ENCODE measurements around the gene DECR2. TPM values are rescaled to one million over a fixed set of nuclear protein-coding genes. Genes with fewer than 3 reads are reported as not detected.

DECR2 gene
- total RNA-seq, 4 donors from 2014 or later, result 3.1 to 13.5 (median 9.5) TPM

DNA sequence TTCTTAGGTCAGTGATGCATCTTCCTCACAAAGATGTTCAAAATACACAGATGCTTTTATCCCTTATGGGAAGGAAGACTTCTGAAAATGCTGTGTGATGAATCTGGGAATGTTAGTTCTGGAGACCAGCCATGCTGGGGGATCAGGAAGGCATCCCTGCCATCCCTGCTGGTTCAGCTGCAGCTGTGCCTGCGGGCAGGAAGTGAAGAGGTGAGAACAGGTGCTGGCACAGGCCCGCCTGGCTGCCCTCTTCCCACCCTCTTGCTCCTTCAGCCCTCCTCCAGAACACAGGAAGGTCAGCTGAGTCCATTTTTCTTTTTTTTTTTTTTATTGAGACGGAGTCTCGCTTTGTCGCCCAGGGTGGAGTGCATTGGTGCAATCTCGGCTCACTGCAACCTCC lies 38.9 kb downstream of the DECR2 start:
- H3K27me3 ChIP-seq, result no peaks in the 10 kb centered on the region
- no peaks in the 10 kb centered on the region for H3K36me3 ChIP-seq
- TF ChIP-seq POLR2A (IDR thresholded peaks at IDR 0.05), result no peak
- TF ChIP-seq, protein P1, sequence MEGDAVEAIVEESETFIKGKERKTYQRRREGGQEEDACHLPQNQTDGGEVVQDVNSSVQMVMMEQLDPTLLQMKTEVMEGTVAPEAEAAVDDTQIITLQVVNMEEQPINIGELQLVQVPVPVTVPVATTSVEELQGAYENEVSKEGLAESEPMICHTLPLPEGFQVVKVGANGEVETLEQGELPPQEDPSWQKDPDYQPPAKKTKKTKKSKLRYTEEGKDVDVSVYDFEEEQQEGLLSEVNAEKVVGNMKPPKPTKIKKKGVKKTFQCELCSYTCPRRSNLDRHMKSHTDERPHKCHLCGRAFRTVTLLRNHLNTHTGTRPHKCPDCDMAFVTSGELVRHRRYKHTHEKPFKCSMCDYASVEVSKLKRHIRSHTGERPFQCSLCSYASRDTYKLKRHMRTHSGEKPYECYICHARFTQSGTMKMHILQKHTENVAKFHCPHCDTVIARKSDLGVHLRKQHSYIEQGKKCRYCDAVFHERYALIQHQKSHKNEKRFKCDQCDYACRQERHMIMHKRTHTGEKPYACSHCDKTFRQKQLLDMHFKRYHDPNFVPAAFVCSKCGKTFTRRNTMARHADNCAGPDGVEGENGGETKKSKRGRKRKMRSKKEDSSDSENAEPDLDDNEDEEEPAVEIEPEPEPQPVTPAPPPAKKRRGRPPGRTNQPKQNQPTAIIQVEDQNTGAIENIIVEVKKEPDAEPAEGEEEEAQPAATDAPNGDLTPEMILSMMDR (IDR thresholded peaks at IDR 0.05), result no peak
- 88 to 95% methylated on average over 6 of the region's 6 CpGs for WGBS, 2 donors
- no peak for DNase-seq
- intact Hi-C loops (cut with DNase I), result no loop called here
- H3K4me3 ChIP-seq (replicated peaks in 1 of 3), result no peak overlapping the region
- H3K4me1 ChIP-seq, result peaks cover 8 to 16% of the 10 kb centered on the region in 2 donors
- H3K27ac ChIP-seq, result no peak overlapping the region
- no peaks in the 10 kb centered on the region for H3K9me3 ChIP-seq

DNA sequence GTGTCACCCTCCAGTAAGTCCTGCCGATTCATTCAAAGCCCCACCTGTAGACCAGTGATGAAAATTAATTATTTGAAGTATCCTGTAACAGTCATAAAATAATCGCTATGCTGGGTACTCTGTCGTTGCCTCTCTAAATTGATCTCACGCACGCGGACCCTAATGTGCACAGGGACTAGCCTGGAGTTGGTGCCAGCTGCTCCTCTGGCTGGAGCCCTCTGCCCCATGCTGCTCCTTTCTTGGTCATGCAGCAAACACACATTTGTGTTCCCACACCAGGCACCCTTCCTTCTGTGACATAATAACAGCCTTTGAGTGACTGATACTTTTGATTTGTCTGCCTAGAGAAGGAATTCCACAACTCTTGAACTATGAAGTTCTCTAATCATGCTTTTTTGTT lies 39.8 kb downstream of the DECR2 start:
- H3K4me1 ChIP-seq, result peaks cover 8 to 16% of the 10 kb centered on the region in 2 donors
- no peaks in the 10 kb centered on the region for H3K9me3 ChIP-seq
- TF ChIP-seq, protein P1 (IDR thresholded peaks at IDR 0.05), result no peak
- TF ChIP-seq POLR2A (IDR thresholded peaks at IDR 0.05), result no peak
- H3K4me3 ChIP-seq (replicated peaks in 1 of 3), result no peak overlapping the region
- intact Hi-C loops (cut with DNase I), result no loop called here
- H3K36me3 ChIP-seq, result no peaks in the 10 kb centered on the region
- 95% methylated on average over 6 of the region's 6 CpGs for WGBS, 2 donors
- no peak for DNase-seq
- H3K27ac ChIP-seq, result no peak overlapping the region
- no peaks in the 10 kb centered on the region for H3K27me3 ChIP-seq

DNA sequence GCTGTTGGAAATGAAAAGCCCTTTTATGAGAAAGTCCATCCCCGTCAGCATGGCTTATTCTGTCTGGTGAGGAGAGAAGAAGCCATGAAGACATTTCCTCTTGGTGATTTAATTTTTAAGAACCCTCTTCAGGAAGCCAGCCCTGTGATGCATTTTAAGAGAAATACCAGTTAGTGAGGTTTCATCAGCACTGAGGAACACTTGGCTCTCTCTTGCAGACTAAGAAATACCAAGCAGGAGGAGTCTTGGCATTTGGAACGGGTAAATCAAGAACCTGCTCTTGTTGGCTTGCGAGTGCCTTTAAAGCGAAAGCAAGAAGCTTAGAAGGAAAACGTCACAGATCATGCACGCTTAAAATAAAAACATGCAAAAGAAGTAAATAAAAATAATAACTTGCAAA lies 41.3 kb downstream of the DECR2 start:
- Histone ChIP-seq H3K4me1 (peaks cover 8 to 16% of the 10 kb centered on the region in 2 donors), H3K9me3 (no peaks in the 10 kb centered on the region), H3K36me3 (no peaks in the 10 kb centered on the region), H3K27ac (peak overlapping the region; percentile 17 to 58 (median 52)), H3K4me3 (replicated peaks in 1 of 3) (no peak overlapping the region), H3K27me3 (no peaks in the 10 kb centered on the region)
- intact Hi-C loops (cut with DNase I), result no loop called here
- 49 to 50% methylated on average over 6 of the region's 6 CpGs for WGBS, 2 donors
- TF ChIP-seq, protein P1 (IDR thresholded peaks at IDR 0.05), result no peak
- no peak for TF ChIP-seq POLR2A (IDR thresholded peaks at IDR 0.05)
- peak; percentile 12 to 38 for DNase-seq

DNA sequence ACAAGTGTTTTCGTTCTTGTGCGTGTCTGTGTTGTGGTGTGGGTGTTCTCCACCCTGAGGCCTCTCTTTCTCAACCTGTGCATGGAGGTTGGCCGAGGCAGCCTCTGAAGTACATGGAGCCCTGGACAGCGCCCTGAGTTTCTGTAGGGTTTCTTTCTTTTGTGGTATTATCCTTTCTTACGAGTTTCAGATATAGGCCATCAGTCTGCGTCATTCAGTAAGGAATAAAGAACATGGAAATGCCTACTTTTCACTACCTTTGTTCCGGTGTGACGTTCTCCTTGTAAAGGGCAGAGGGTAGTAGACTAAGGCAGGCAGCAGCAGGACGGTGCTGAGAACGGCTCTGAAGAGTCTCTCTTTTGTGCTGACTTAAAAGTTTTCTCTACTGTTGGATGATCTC lies 42.3 kb downstream of the DECR2 start:
- no peaks in the 10 kb centered on the region for H3K27me3 ChIP-seq
- 96 to 98% methylated on average over 10 of the region's 10 CpGs for WGBS, 2 donors
- intact Hi-C loops (cut with DNase I), result no loop called here

DNA sequence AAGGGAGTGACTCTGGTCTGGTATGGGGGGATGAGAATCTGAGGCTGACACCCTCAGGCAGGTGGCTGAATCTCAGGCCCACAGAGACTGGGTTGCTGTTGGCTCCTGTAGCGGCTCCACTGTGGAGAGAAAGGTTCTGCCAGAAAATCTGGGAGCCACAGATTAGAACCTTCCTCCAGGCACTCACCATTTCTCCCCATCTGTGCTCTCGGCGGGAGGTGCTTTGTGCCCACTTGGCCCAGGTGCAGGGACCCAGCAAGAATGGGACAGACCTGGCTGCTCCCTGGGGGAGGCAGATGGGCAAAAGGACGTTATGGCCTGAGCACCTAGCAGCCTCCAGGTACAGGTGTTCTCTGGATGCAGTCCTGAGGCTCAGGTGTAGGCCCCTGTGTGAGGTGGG lies 43.9 kb downstream of the DECR2 start:
- H3K4me3 ChIP-seq (replicated peaks in 1 of 3), result no peak overlapping the region
- H3K9me3 ChIP-seq, result no peaks in the 10 kb centered on the region
- no peaks in the 10 kb centered on the region for H3K27me3 ChIP-seq
- no peak overlapping the region for H3K27ac ChIP-seq
- 85 to 94% methylated on average over 4 of the region's 4 CpGs for WGBS, 2 donors
- peaks cover 13 to 18% of the 10 kb centered on the region in 2 donors for H3K4me1 ChIP-seq
- TF ChIP-seq, protein P1 (IDR thresholded peaks at IDR 0.05), result no peak
- TF ChIP-seq POLR2A (IDR thresholded peaks at IDR 0.05), result no peak
- intact Hi-C loops (cut with DNase I), result no loop called here
- no peak for DNase-seq
- no peaks in the 10 kb centered on the region for H3K36me3 ChIP-seq

More for the DNA sequence above, 42.3 kb downstream of the DECR2 start:
- Histone ChIP-seq H3K9me3 (no peaks in the 10 kb centered on the region), H3K36me3 (no peaks in the 10 kb centered on the region), H3K4me1 (peaks cover 8 to 16% of the 10 kb centered on the region in 2 donors), H3K27ac (no peak overlapping the region), H3K4me3 (replicated peaks in 1 of 3) (no peak overlapping the region)
- DNase-seq, result no peak
- no peak for TF ChIP-seq POLR2A (IDR thresholded peaks at IDR 0.05)
- TF ChIP-seq, protein P1 (IDR thresholded peaks at IDR 0.05), result no peak

All from thyroid gland (tissue), 4 donors.